ENCODE data around the gene CHRNA7.

Gene CHRNA7

DNA sequence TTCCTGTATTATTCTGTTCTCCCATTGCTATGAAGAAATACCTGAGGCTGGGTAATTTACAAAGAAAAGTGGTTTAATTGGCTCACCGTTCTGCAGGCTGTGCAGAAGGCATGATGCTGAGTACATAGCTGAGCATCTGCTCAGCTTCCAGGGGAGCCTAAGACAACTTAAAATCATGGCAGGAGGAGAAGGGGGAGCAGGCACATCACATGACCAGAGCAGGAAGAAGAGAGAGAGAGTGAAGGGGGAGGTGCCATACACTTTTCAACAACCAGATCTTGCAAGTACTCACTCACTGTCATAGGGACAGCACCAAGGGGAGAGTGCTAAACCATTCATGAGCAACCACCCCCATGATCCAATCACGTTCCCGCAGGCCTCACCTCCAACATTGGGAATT lies 188.4 kb downstream of the CHRNA7 start:
- DNase-seq, result no peak

Measured in NCI-H1092 (cell line).